Mesodermal cell (in vitro differentiated cells): ENCODE data around the gene GSC2.

Source experiments
- H3K27ac ChIP-seq: 2 replicates; pipeline ENCODE4 v1.7.0; 2013; ENCODE audit warnings: mild to moderate bottlenecking, low read depth, low read length, moderate library complexity; ENCODE audit not compliant: severe bottlenecking
- H3K36me3 ChIP-seq: 2 replicates; pipeline ENCODE4 v1.7.1; 2013; ENCODE audit warnings: mild to moderate bottlenecking, low read length, moderate library complexity; ENCODE audit not compliant: control insufficient read depth, insufficient read depth
- H3K4me1 ChIP-seq: one replicate; pipeline ENCODE4 v1.7.1; 2013; ENCODE audit warnings: mild to moderate bottlenecking, low read length; ENCODE audit not compliant: insufficient read depth, control insufficient read depth, poor library complexity, severe bottlenecking
- H3K4me3 ChIP-seq: 2 replicates; pipeline ENCODE4 v1.7.0; 2013; ENCODE audit warnings: low read length, control low read depth, mild to moderate bottlenecking; ENCODE audit not compliant: insufficient read depth, poor library complexity, severe bottlenecking; ENCODE audit errors: extremely low read depth
- H3K9me3 ChIP-seq: 2 replicates; pipeline ENCODE4 v1.7.1; 2013; ENCODE audit warnings: mild to moderate bottlenecking, low read length, moderate library complexity; ENCODE audit not compliant: control insufficient read depth
- WGBS, 2 experiments: methylation state at CpG; one replicate each; pipeline ENCODE4 v1.1.5; 2013; ENCODE audit warnings: missing lambda C conversion rate in 2 of 2; ENCODE audit not compliant: insufficient coverage in 2 of 2; 5-methylcytosine and 5-hydroxymethylcytosine counted together

The GSC2 gene

DNA sequence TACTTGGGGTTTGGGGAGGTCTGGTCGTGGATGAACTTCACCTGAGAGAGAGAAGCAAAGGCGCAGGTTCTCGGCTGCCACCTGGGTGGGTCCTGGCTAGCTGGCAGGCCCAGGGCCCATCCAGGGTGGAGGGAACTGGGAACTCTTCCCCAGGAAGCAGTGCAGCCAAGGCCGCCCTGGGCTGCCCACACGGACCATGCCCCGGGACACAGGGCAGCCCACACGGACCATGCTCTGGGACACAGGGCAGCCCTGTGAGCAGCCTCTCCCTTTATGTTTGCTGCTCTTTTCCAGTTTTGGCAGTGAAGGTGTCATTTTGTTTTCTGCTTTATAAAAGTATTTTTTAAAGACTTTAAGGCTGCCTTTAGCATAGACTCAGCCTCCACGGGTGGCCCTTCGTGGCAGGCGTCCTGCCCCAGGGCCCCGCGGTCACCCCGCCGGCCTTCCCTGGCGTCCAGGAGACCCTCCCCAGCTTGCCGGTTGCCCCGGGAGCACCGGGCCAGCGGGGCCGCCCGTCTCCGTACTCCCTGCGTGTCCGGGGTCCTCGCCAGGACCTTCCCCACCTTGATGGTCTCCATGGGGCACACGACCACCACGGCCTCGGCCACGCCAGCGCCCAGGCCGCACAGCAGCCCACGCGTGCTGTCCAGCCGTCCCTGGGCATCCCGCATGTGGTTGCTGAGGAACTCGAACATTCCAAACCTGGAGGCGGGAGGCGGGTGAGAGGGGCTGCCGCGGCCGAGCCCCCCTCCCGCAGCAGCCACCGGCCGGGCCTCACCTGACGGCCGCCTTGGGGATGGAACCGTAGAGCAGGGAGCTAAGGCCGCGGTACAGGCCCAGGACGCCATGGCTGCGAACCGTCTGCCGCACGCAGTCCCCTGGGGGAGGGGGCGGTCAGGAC, 27.3 kb upstream of the GSC2 start:
- Histone ChIP-seq H3K27ac (no peak overlapping the region), H3K9me3 (no peaks in the 10 kb centered on the region), H3K4me3 (peak overlapping the region; percentile 79), H3K36me3 (peaks cover 32% of the 10 kb centered on the region), H3K4me1 (peaks cover 48% of the 10 kb centered on the region)
- WGBS, 2 experiments: 31 to 32% methylated on average over 50 to 53 of the region's 55 CpGs

GRCh38 chr22:19176732-19177131, 26.6 kb upstream of the GSC2 start:
- WGBS, 2 experiments: 88 to 96% methylated on average over 6 to 8 of the region's 12 CpGs
- no peaks in the 10 kb centered on the region for H3K9me3 ChIP-seq
- H3K4me1 ChIP-seq: peaks cover 49% of the 10 kb centered on the region
- H3K27ac ChIP-seq: no peak overlapping the region
- H3K36me3 ChIP-seq: peaks cover 32% of the 10 kb centered on the region
- H3K4me3 ChIP-seq: peak overlapping the region; percentile 79

DNA sequence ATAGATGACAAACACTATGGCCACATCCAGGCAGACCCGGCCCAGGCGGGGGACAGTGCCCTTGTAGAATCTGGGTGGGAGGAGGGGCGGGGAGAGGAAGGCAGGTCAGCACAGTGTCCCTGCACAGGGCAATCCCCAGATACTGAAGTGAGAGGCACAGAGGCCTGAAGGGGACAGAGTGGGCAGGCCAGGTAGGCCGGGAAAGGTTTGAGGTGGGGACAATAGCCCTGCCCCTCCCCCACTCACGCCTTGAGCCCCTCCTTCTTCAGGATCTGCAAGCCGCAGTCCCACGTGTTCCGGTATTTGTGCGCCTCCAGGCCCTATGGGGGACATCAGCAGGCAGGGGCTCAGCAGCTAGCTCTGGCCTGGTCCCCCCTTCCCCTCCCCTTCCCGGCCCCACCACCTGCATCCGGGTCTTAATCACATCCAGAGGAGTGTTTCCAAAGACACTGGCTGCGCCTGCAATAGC, 26.1 kb upstream of the GSC2 start:
- peaks cover 32% of the 10 kb centered on the region for H3K36me3 ChIP-seq
- H3K27ac ChIP-seq: no peak overlapping the region
- peaks cover 49% of the 10 kb centered on the region for H3K4me1 ChIP-seq
- H3K9me3 ChIP-seq: no peaks in the 10 kb centered on the region
- H3K4me3 ChIP-seq: peak overlapping the region; percentile 79
- WGBS, 2 experiments: 79 to 80% methylated on average over 9 of the region's 12 CpGs

GRCh38 chr22:19175602-19176174, 25.6 kb upstream of the GSC2 start:
- no peaks in the 10 kb centered on the region for H3K9me3 ChIP-seq
- H3K27ac ChIP-seq: peak overlapping the region; percentile 69
- peaks cover 32% of the 10 kb centered on the region for H3K36me3 ChIP-seq
- peaks cover 51% of the 10 kb centered on the region for H3K4me1 ChIP-seq
- H3K4me3 ChIP-seq: no peak overlapping the region
- 91 to 92% methylated on average over 14 to 19 of the region's 21 CpGs for WGBS, 2 experiments

DNA sequence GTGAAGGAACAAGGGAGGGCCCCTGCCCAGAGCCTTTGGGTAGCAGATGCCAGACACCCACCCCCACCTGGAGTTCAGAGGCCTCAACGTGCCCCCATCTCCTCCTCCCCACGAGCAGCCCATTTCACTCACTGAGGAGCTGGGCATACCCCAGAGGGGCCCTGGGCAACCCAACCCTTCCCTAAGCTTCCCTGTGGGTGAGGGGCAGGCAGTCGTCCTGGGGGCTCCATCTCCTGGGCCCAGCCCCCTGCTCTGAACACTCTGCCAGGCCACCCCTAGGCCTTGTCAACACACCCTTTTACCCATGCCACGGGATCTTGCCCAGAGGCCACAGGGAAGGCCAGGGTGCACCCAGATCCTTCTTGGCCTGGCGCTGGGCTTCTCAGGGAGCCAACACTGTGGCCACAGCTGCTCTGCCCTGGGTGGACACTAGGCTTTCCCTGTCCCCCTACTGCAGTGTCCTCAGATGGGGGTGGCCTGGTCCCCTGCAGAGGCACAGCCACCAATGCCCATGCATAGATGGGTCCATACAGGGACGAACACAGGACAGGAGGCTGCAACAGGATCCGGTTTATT, 25.0 kb upstream of the GSC2 start:
- peaks cover 32% of the 10 kb centered on the region for H3K36me3 ChIP-seq
- H3K4me1 ChIP-seq: peaks cover 53% of the 10 kb centered on the region
- no peaks in the 10 kb centered on the region for H3K9me3 ChIP-seq
- 93 to 98% methylated on average over 5 to 6 of the region's 7 CpGs for WGBS, 2 experiments
- no peak overlapping the region for H3K4me3 ChIP-seq
- H3K27ac ChIP-seq: peak overlapping the region; percentile 69

DNA sequence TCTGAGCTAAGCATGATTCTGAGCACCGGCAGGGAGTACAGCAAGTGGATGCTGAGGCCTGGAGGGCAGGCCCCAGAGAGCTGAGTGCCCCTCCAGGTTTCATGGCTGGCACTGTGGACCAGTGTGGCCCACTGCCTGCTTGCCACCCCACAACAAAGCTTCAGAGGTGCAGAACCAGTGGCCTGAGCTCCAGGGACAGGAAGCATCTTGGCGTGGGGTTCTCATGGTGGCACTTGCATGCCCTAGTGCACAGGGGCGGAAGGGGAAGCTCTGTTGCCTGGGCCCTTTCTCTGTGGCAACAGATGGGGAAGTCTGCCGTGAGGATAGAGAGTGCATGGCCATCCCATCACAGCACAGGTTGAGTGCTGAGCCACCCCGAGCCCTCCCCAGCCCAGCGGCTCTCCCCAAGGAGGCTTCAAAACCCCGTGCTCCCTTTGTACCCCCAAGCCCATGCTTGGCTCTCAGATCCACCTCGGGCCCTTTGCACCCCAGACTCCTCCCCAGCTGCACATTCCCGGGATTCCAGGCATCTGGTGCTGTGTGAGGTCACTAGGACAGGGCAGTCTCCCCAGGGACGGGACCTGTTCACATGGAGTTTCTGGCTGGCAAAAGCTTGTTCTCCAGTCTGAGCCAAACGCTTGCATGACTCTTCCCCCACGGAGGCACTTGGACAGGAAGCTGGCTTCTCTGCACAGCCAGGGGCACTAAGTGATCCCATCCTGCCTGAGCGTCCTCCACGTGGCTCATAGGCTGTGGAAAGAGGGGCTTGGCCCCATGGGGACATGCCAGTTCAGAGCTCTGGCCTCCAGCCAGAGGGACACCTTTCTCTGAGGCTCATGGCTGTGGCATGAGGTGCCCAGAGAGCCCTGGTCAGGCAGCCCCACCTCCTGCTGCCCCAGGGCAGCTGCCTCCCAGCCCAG, 24.3 kb upstream of the GSC2 start:
- H3K4me3 ChIP-seq: no peak overlapping the region
- H3K4me1 ChIP-seq: peaks cover 53% of the 10 kb centered on the region
- peaks cover 32% of the 10 kb centered on the region for H3K36me3 ChIP-seq
- H3K27ac ChIP-seq: peak overlapping the region; percentile 69
- H3K9me3 ChIP-seq: no peaks in the 10 kb centered on the region
- 63 to 79% methylated on average over 6 to 11 of the region's 14 CpGs for WGBS, 2 experiments

DNA sequence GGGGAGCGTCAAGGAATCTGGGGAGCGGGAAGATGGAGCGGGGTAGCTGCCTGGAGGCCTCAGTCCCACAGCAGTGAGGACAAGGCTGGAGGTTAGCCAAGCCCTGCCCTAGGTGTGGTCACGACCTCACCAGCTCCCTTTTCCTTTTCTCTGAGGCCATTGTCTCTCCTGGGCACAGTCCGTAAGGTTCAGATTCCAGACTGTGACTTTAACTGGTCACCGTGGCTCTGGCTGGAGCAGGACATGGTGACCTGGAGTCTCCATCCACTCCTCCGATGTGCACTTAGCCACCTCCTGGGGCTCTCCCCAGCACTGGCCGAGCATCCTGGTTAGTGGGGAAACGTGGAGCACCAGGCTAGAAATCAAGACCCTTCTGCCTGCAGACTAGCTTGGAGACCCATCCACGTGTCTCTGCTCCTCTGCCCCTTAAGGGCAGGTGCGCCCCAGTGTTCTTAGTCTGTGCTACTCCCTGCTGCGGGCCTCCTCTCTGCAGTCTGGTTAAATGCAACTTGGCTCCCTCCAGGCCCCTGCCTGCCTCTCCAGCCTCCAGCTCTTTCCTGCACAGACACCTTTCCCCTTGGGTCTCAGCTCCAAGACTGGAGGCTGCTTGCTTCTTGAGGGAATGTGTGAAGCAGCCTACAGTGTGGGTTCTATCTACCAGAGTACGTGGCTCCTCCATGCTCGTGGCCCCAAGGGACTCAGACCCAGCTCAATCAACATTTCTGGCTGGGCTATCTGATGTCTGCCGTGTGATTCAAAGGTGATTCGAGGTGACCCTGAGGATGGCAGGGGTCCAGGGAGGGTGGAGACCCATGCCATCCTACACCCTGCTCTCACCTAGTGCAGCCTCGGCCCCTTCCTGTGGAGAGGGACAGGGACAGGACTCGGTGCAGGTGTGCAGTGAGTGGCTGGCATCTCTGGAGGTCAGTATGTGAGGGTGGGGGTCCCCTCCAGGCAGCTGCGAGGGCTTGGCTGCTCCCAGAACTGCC, 23.2 kb upstream of the GSC2 start:
- no peaks in the 10 kb centered on the region for H3K9me3 ChIP-seq
- H3K36me3 ChIP-seq: peaks cover 32% of the 10 kb centered on the region
- peaks cover 53% of the 10 kb centered on the region for H3K4me1 ChIP-seq
- 93 to 96% methylated on average over 15 to 16 of the region's 19 CpGs for WGBS, 2 experiments
- no peak overlapping the region for H3K27ac ChIP-seq
- peak overlapping the region; percentile 98 for H3K4me3 ChIP-seq

GRCh38 chr22:19172213-19173046, 22.3 kb upstream of the GSC2 start:
- WGBS, 2 experiments: 40 to 44% methylated on average over 10 to 13 of the region's 13 CpGs
- Histone ChIP-seq H3K9me3 (no peaks in the 10 kb centered on the region), H3K4me1 (peaks cover 55% of the 10 kb centered on the region), H3K36me3 (peaks cover 32% of the 10 kb centered on the region), H3K27ac (no peak overlapping the region), H3K4me3 (peak overlapping the region; percentile 98)

DNA sequence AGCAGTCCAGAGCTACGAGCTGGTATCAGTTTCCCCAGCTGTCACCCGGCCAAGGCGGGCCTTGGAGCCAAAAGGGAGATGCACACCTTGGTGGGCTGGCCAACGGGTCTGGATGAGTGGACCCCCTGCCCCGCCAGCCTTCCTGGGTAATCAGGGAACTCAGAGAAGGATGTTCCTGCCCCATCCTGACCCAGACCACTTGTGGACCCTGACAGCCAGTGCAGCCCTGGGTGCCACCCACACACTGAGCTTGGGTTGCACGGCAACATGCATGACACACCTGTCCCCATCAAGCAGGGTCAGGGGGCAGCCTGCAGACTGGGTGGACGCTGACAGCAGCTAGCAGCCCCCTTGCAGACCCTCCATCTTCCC, 19.8 kb upstream of the GSC2 start:
- H3K4me3 ChIP-seq: no peak overlapping the region
- H3K4me1 ChIP-seq: peaks cover 32% of the 10 kb centered on the region
- no peak overlapping the region for H3K27ac ChIP-seq
- peaks cover 13% of the 10 kb centered on the region for H3K36me3 ChIP-seq
- WGBS, 2 experiments: 80 to 89% methylated on average over 6 to 7 of the region's 7 CpGs
- no peaks in the 10 kb centered on the region for H3K9me3 ChIP-seq
